PC-9 (cell line): ENCODE results near the gene TRPM8.

Source experiments
- CTCF ChIP-seq: fragments of 200-600 bp; sonication (generic); conservative IDR thresholded peaks from 2 replicates; pipeline ENCODE4 v1.6.1; 2017; ENCODE audit warnings: mixed run types, antibody characterized with exemption, mild to moderate bottlenecking, moderate library complexity
- EZH2 ChIP-seq: fragments of 200-600 bp; sonication (generic); IDR thresholded peaks from 2 replicates; pipeline ENCODE4 v1.8.0; 2017; ENCODE audit warnings: antibody characterized with exemption, low read depth

DNA sequence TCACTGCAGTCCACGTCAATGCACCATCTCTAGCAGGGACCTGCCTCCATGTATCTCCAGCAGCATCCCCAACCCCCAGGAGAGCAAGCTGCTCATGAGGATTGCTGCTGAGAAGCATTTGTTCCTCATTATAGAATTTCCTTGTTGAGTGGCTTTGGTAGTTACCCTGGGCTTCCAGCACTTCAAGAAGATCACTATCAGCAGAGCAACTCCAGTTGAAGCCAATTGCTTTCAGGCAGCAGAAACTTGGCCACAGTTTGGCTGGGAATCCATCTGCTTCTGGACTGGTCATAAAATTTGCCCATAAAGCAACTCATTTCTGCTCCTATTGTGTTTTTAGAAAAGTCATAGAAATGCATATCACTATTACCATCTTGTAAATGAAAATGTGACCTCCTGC is 17.4 kb downstream of the TRPM8 start:
- TF ChIP-seq CTCF (no peak), EZH2 (no peak)
